A549 (cell line): ENCODE results near the gene MED10. TPM values are rescaled to one million over a fixed set of nuclear protein-coding genes. Genes with fewer than 3 reads are reported as not detected.
"Not testable (repeated sequence)": the region's sequence is repeated elsewhere in the genome, so short reads cannot be mapped to it uniquely, and the experiment has no call there.

Source experiments
- ATAC-seq, 2 experiments: fragments of 200-7000 bp in 1 of 2; fragments of >200 bp in 1 of 2; cut with Nextera tagmentation in 1 of 2; cut with Tn5 transposase in 1 of 2; 3 replicates each; pipeline versions ENCODE4 v1.8.0 to v1.9.1; 2018 to 2020; ENCODE audit warnings: mild to moderate bottlenecking in 1 of 2, moderate library complexity in 1 of 2
- CTCF ChIA-PET: fragments of 300-600 bp; sonication (Branson Sonifier 250); formaldehyde crosslinking; extraction: SDS; loops from one replicate; lab custom pipeline; 2021; ENCODE audit warnings: antibody characterized with exemption, inconsistent platforms; lab: Yijun Ruan, JAX
- POLR2A ChIA-PET: fragments of 350-600 bp; formaldehyde crosslinking; extraction: SDS; loops from one replicate; lab custom pipeline; 2021; ENCODE audit warnings: antibody characterized with exemption, inconsistent platforms; lab: Yijun Ruan, JAX
- DNase-seq, 2 experiments: peaks; one replicate each; pipeline versions ENCODE4 v3.0.0 to v3.0.0-alpha.2; 2011 to 2016; ENCODE audit warnings: low read depth in 1 of 2, low spot score in 1 of 2
- FAIRE-seq: peaks from 2 replicates; lab custom pipeline; 2011; peaks lifted over from hg19 to GRCh38; lab: Jason Lieb, UNC
- H3K27ac ChIP-seq, 2 experiments: fragments of >200 bp; sonication (Bioruptor Twin); formaldehyde crosslinking; 3 replicates each; pipeline ENCODE4 v1.5.1; 2016 to 2017
- H3K4me1 ChIP-seq: fragments of >200 bp; sonication (Bioruptor Twin); formaldehyde crosslinking; 3 replicates; pipeline ENCODE4 v1.6.1; 2016
- H3K4me2 ChIP-seq: fragments of >200 bp; sonication (Bioruptor Twin); formaldehyde crosslinking; 3 replicates; pipeline ENCODE4 v1.6.1; 2016
- H3K4me3 ChIP-seq: fragments of >200 bp; sonication (Bioruptor Twin); formaldehyde crosslinking; 3 replicates; pipeline ENCODE4 v1.5.1; 2016
- H3K9me3 ChIP-seq: fragments of >200 bp; sonication (Bioruptor Twin); formaldehyde crosslinking; 3 replicates; pipeline ENCODE4 v1.6.1; 2016
- CHD2 ChIP-seq: fragments of 150-350 bp; IDR thresholded peaks from 2 replicates; pipeline ENCODE4 v1.6.1; 2014; ENCODE audit warnings: low read length; ENCODE audit not compliant: partially characterized antibody
- CHD4 ChIP-seq: fragments of 200-600 bp; sonication (generic); IDR thresholded peaks from 2 replicates; pipeline ENCODE4 v1.6.1; 2016; ENCODE audit warnings: antibody characterized with exemption, mild to moderate bottlenecking, borderline replicate concordance
- EHMT2 ChIP-seq: fragments of 200-600 bp; sonication (generic); IDR thresholded peaks from 2 replicates; pipeline ENCODE4 v1.6.1; 2016; ENCODE audit warnings: antibody characterized with exemption, low read depth, mild to moderate bottlenecking, moderate library complexity
- FOSL2 ChIP-seq, 2 experiments: fragments of 450-650 bp in 1 of 2; fragments of >200 bp in 1 of 2; sonication (Bioruptor Twin) in 1 of 2; formaldehyde crosslinking; IDR thresholded peaks; 2 replicates each; pipeline versions ENCODE4 v1.5.0 to v1.6.1; 2016 to 2020; ENCODE audit warnings: mild to moderate bottlenecking in 1 of 2, moderate library complexity in 1 of 2
- HDAC2 ChIP-seq: fragments of 200-600 bp; sonication (generic); IDR thresholded peaks from 2 replicates; pipeline ENCODE4 v1.6.1; 2016
- HEYL ChIP-seq: fragments of 250-450 bp; sonication (Bioruptor Pico); IDR thresholded peaks from 2 replicates; pipeline ENCODE4 v1.8.0; 2021; ENCODE audit warnings: mild to moderate bottlenecking, moderate library complexity
- HOXA7 ChIP-seq: fragments of 250-450 bp; sonication (Bioruptor Pico); IDR thresholded peaks from 2 replicates; pipeline ENCODE4 v1.5.0; 2020; ENCODE audit warnings: mild to moderate bottlenecking, moderate library complexity
- JUN ChIP-seq, 2 experiments: fragments of >200 bp; sonication (Bioruptor Twin); formaldehyde crosslinking; IDR thresholded peaks; 2 replicates in 1 of 2; 3 replicates in 1 of 2; pipeline ENCODE4 v1.6.1; 2016 to 2017
- KDM1A ChIP-seq: fragments of 200-600 bp; sonication (generic); IDR thresholded peaks from 2 replicates; pipeline ENCODE4 v1.6.1; 2016; ENCODE audit warnings: low read depth, mild to moderate bottlenecking
- MAFK ChIP-seq: fragments of 450-650 bp; IDR thresholded peaks from 2 replicates; pipeline ENCODE4 v1.6.1; 2014; ENCODE audit not compliant: partially characterized antibody
- NPAS2 ChIP-seq: fragments of 250-450 bp; sonication (Bioruptor Pico); IDR thresholded peaks from 2 replicates; pipeline ENCODE4 v1.8.0; 2022; ENCODE audit warnings: mild to moderate bottlenecking, moderate library complexity, borderline replicate concordance
- PHF8 ChIP-seq: fragments of 200-600 bp; sonication (generic); IDR thresholded peaks from 2 replicates; pipeline ENCODE4 v1.6.1; 2016; ENCODE audit warnings: low read depth, mild to moderate bottlenecking, antibody characterized with exemption, moderate library complexity, borderline replicate concordance
- RARB ChIP-seq: fragments of 250-450 bp; sonication (Bioruptor Pico); IDR thresholded peaks from 2 replicates; pipeline ENCODE4 v1.8.0; 2021; ENCODE audit warnings: mild to moderate bottlenecking, moderate library complexity
- RCOR1 ChIP-seq: fragments of 150-350 bp; IDR thresholded peaks from 2 replicates; pipeline ENCODE4 v1.6.1; 2014; ENCODE audit warnings: antibody characterized with exemption, low read length, low read depth
- RNF2 ChIP-seq: fragments of 200-600 bp; sonication (generic); IDR thresholded peaks from 2 replicates; pipeline ENCODE4 v1.6.1; 2016; ENCODE audit warnings: low read depth, mild to moderate bottlenecking, antibody characterized with exemption, moderate library complexity, borderline replicate concordance
- ZFP36 ChIP-seq: fragments of 450-650 bp; IDR thresholded peaks from 2 replicates; pipeline ENCODE4 v1.6.1; 2014; ENCODE audit warnings: borderline replicate concordance; ENCODE audit not compliant: partially characterized antibody
- WGBS: methylation state at CpG from one replicate; pipeline ENCODE4 v1.1.6; 2017; ENCODE audit errors: missing lambda C conversion rate; 5-methylcytosine and 5-hydroxymethylcytosine counted together
- polyA plus RNA-seq, 4 experiments: library from polyadenylated mRNA; depleted of rRNA in 3 of 4; stranded (reverse); fragments of >200 nt; fragmentation: RNase III in 1 of 4; extraction: RNeasy Plus Mini Kit Qiagen cat#74134 plus additional on column Dnase treatment in 1 of 4; gene quantifications; 2 replicates in 3 of 4; 3 replicates in 1 of 4; pipeline ENCODE4 v1.2.3, GENCODE V29; 2011 to 2017
- TF ChIP-seq, protein P1 (sequence below): fragments of 250-450 bp; sonication (Bioruptor Pico); IDR thresholded peaks from 2 replicates; pipeline ENCODE4 v1.5.0; 2020; ENCODE audit warnings: low read depth, mild to moderate bottlenecking, moderate library complexity
- TF ChIP-seq, protein P2 (sequence below): fragments of 150-350 bp; IDR thresholded peaks from 2 replicates; pipeline ENCODE4 v1.6.1; 2014; ENCODE audit warnings: low read depth, mild to moderate bottlenecking, low read length
- TF ChIP-seq, protein P3 (sequence below): fragments of >200 bp; sonication (Bioruptor Twin); formaldehyde crosslinking; IDR thresholded peaks from 2 replicates; pipeline ENCODE4 v1.6.1; 2016

Gene MED10
- polyA plus RNA-seq, 2 of the 4 experiments (the other 2 are of a cell fraction) = 56.7 to 59.4 TPM

DNA sequence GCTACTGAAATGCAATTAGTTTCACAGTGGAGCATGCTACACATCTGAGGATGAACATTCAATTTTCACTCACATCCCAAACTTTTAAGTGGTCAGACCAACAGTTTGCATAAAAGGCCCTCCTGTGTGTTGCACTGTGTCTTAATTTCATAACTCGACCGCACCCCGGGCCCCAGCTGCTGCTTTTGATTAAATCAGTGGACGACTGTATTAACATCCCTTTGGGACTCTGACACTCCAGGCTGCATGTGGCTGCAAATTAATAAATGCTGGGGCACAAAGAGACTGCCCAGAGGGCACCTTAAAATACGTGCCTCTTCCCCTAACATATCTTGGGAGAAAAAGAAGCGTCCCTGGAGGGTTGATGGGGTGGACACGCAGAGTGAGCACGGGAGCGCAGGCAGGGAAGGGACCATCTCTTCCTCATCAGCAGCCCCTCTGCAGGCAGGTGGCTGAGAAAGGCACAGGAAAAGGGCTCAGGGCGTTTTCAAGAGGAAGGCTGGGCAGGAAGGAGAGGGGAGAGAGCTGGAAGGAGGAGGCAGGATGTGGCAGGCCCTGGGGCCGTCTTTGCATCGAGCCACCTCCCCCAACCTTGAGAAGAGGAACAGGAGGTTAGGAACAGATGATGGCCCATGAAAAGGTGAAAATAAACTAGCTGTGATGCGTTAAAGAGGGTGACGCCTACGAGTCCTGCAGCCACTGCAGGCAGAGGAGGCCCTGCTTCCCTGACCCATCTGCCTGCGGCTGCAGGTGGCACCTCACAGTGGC lies 18.6 kb downstream of the MED10 start:
- ChIA-PET CTCF (no interaction called here), POLR2A (no interaction called here)
- Histone ChIP-seq H3K4me2 (no peak overlapping the region), H3K9me3 (no peaks in the 10 kb centered on the region), H3K27ac (no peak overlapping the region), H3K4me3 (no peak overlapping the region), H3K4me1 (no peaks in the 10 kb centered on the region)
- TF ChIP-seq, protein P1, sequence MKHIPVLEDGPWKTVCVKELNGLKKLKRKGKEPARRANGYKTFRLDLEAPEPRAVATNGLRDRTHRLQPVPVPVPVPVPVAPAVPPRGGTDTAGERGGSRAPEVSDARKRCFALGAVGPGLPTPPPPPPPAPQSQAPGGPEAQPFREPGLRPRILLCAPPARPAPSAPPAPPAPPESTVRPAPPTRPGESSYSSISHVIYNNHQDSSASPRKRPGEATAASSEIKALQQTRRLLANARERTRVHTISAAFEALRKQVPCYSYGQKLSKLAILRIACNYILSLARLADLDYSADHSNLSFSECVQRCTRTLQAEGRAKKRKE = no peak
- TF ChIP-seq PHF8 (no peak), KDM1A (no peak), CHD2 (no peak), HOXA7 (CRISPR knock-in tag) (no peak), HEYL (CRISPR knock-in tag) (no peak), RNF2 (no peak), MAFK (no peak), RARB (CRISPR knock-in tag) (no peak), EHMT2 (no peak), NPAS2 (CRISPR knock-in tag) (no peak), FOSL2 (IDR thresholded peaks at IDR 0.05) (no peak), FOSL2 (CRISPR knock-in tag; IDR thresholded peaks at IDR 0.05) (no peak), ZFP36 (no peak), JUN (IDR thresholded peaks at IDR 0.05) (no peak), HDAC2 (no peak), CHD4 (no peak)
- TF ChIP-seq, protein P2, sequence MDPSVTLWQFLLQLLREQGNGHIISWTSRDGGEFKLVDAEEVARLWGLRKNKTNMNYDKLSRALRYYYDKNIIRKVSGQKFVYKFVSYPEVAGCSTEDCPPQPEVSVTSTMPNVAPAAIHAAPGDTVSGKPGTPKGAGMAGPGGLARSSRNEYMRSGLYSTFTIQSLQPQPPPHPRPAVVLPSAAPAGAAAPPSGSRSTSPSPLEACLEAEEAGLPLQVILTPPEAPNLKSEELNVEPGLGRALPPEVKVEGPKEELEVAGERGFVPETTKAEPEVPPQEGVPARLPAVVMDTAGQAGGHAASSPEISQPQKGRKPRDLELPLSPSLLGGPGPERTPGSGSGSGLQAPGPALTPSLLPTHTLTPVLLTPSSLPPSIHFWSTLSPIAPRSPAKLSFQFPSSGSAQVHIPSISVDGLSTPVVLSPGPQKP = no peak
- TF ChIP-seq, protein P3, sequence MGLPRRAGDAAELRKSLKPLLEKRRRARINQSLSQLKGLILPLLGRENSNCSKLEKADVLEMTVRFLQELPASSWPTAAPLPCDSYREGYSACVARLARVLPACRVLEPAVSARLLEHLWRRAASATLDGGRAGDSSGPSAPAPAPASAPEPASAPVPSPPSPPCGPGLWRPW = no peak
- no peak for FAIRE-seq
- DNase-seq = no peak
- WGBS = 68% methylated on average over 16 of the region's 16 CpGs
- no peak for ATAC-seq

DNA sequence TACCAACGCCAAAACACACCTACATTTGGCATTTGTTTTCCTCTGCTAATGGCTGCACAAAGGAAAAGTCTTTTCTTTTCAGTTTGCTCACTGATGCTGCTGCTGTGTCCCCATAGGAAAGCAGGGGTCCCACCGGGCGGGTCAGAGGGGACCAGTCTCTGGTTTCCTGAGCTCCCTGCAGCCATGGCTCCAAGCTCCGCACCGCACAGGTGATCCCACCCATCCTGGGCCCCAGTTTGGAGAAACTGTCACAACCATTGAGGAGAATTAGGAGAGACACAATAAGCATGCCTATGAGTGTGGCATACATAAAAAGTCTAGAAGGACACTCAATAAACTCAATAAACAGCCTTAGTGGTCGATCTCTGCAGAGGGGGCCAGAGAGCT lies 19.9 kb downstream of the MED10 start:
- no peak overlapping the region for H3K4me3 ChIP-seq
- ATAC-seq (no peak), DNase-seq (no peak), FAIRE-seq (no peak)
- ChIA-PET POLR2A (no interaction called here), CTCF (interaction anchor here (0.7 kb wide), 1 partner anchor 91 kb away, joined by 4 read pairs; no protein-coding TSS in a partner anchor)
- H3K9me3 ChIP-seq = no peaks in the 10 kb centered on the region
- no peak overlapping the region for H3K27ac ChIP-seq
- whole genome bisulfite sequencing = 57% methylated on average over 6 of the region's 6 CpGs
- TF ChIP-seq RCOR1 (no peak), FOSL2 (IDR thresholded peaks at IDR 0.05) (no peak), FOSL2 (CRISPR knock-in tag; IDR thresholded peaks at IDR 0.05) (no peak)
- no peak overlapping the region for H3K4me2 ChIP-seq
- H3K4me1 ChIP-seq = no peaks in the 10 kb centered on the region

DNA sequence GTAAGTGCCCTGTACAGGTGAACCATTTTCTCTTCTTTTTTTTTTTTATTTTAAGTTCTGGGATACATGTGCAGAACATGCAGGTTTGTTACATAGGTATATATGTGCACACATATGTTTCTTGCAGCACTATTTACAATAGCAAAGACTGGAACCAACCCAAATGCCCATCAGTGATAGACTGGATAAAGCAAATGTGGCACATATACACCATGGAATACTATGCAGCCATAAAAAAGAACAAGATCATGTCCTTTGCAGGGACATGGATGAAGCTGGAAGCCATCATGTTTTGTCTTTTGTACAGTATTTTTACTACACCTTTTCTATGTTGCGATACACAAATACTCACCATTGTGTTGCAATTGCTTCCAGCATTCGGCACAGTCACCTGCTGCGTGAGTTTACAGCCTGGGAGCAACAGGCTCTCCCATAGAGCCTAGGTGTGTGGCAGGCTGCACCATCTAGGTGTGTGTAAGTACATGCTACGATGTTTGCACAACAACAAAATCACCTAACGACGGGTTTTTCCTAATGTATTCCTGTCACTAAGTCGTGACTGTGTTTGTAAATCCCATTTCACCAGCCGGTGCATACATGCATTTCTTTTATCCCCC lies 20.4 kb downstream of the MED10 start:
- H3K27ac ChIP-seq, POLR2A ChIA-PET, ATAC-seq, DNase-seq, H3K9me3 ChIP-seq, CTCF ChIA-PET, H3K4me3 ChIP-seq, H3K4me2 ChIP-seq, H3K4me1 ChIP-seq, FAIRE-seq: not testable (repeated sequence)
- 84% methylated on average over 8 of the region's 8 CpGs for WGBS
